Glutamatergic neuron (in vitro differentiated cells): ENCODE measurements around the gene OSBPL8. TPM values are rescaled to one million over a fixed set of nuclear protein-coding genes. Genes with fewer than 3 reads are reported as not detected.
"Not testable (repeated sequence)": the region's sequence is repeated elsewhere in the genome, so short reads cannot be mapped to it uniquely, and the experiment has no call there.

Experiments
- DNase-seq: peaks from one replicate; pipeline ENCODE4 v3.0.0; 2022
- H3K27ac Mint-ChIP-seq: one replicate; pipeline ENCODE4 v1.8.0; 2020; ENCODE audit warnings: mild to moderate bottlenecking, mixed read lengths, inconsistent platforms; ENCODE audit not compliant: unreplicated experiment
- H3K27me3 Mint-ChIP-seq: one replicate; pipeline ENCODE4 v1.8.0; 2020; ENCODE audit warnings: mild to moderate bottlenecking, moderate library complexity, mixed read lengths, inconsistent platforms; ENCODE audit not compliant: unreplicated experiment
- H3K36me3 Mint-ChIP-seq: one replicate; pipeline ENCODE4 v1.8.0; 2020; ENCODE audit warnings: mild to moderate bottlenecking, mixed read lengths, inconsistent platforms; ENCODE audit not compliant: unreplicated experiment
- H3K4me1 Mint-ChIP-seq: one replicate; pipeline ENCODE4 v1.8.0; 2020; ENCODE audit warnings: mild to moderate bottlenecking, low read depth, mixed read lengths, inconsistent platforms; ENCODE audit not compliant: unreplicated experiment
- H3K4me3 Mint-ChIP-seq: one replicate; pipeline ENCODE4 v1.8.0; 2020; ENCODE audit warnings: mild to moderate bottlenecking, mixed read lengths, inconsistent platforms; ENCODE audit not compliant: unreplicated experiment
- H3K9me3 Mint-ChIP-seq: one replicate; pipeline ENCODE4 v1.8.0; 2020; ENCODE audit warnings: mild to moderate bottlenecking, moderate library complexity, mixed read lengths, inconsistent platforms; ENCODE audit not compliant: unreplicated experiment
- CTCF ChIP-seq: fragments of 200-600 bp; sonication (generic); IDR thresholded peaks from one replicate; pipeline ENCODE4 v1.5.0; 2021; ENCODE audit not compliant: partially characterized antibody, unreplicated experiment
- total RNA-seq: library from RNA; stranded (reverse); fragmentation: NEBNext Ultra II Directional; extraction: Animal tissue kit (Norgen Biotek cat#: 25700); gene quantifications from one replicate; pipeline ENCODE4 v1.2.1, GENCODE V29; 2021; ENCODE audit not compliant: unreplicated experiment

The OSBPL8 gene
- total RNA-seq, 1 donor from 2014 or later: 162 TPM

- no peaks in the 10 kb centered on the region for H3K9me3 Mint-ChIP-seq
- H3K4me3 Mint-ChIP-seq: no peak overlapping the region
- H3K27ac Mint-ChIP-seq: no peak overlapping the region
- no peak for DNase-seq
- H3K27me3 Mint-ChIP-seq: peaks cover 2% of the 10 kb centered on the region
- H3K4me1 Mint-ChIP-seq: no peaks in the 10 kb centered on the region
- no peaks in the 10 kb centered on the region for H3K36me3 Mint-ChIP-seq
- TF ChIP-seq CTCF: no peak
Measured at GRCh38 chr12:76384560-76384959, 175.0 kb downstream of the OSBPL8 start.

- Mint-ChIP-seq H3K9me3 (no peaks in the 10 kb centered on the region), H3K27me3 (peaks cover 2% of the 10 kb centered on the region), H3K27ac (no peak overlapping the region), H3K4me3 (no peak overlapping the region), H3K4me1 (no peaks in the 10 kb centered on the region), H3K36me3 (no peaks in the 10 kb centered on the region)
- TF ChIP-seq CTCF: no peak
- no peak for DNase-seq
Measured at GRCh38 chr12:76383988-76384387, 175.6 kb downstream of the OSBPL8 start.

- no peak for TF ChIP-seq CTCF
- Mint-ChIP-seq H3K9me3 (no peaks in the 10 kb centered on the region), H3K4me1 (no peaks in the 10 kb centered on the region), H3K27me3 (no peaks in the 10 kb centered on the region), H3K36me3 (peaks cover 7% of the 10 kb centered on the region), H3K27ac (no peak overlapping the region), H3K4me3 (no peak overlapping the region)
- no peak for DNase-seq
Measured at GRCh38 chr12:76379261-76379660, 180.3 kb downstream of the OSBPL8 start.

- not testable (repeated sequence) for DNase-seq, H3K27me3 Mint-ChIP-seq, H3K27ac Mint-ChIP-seq, H3K4me3 Mint-ChIP-seq, H3K4me1 Mint-ChIP-seq, H3K9me3 Mint-ChIP-seq, H3K36me3 Mint-ChIP-seq
Measured at GRCh38 chr12:76376876-76377275, 182.7 kb downstream of the OSBPL8 start.

- Mint-ChIP-seq H3K36me3 (peaks cover 7% of the 10 kb centered on the region), H3K4me1 (no peaks in the 10 kb centered on the region), H3K4me3 (no peak overlapping the region), H3K27ac (no peak overlapping the region), H3K9me3 (no peaks in the 10 kb centered on the region), H3K27me3 (no peaks in the 10 kb centered on the region)
- DNase-seq: no peak
- TF ChIP-seq CTCF: no peak
Measured at GRCh38 chr12:76375939-76376338, 183.6 kb downstream of the OSBPL8 start.

- H3K27ac Mint-ChIP-seq: no peak overlapping the region
- DNase-seq: no peak
- H3K4me3 Mint-ChIP-seq: no peak overlapping the region
- TF ChIP-seq CTCF: no peak
- H3K36me3 Mint-ChIP-seq: peaks cover 7% of the 10 kb centered on the region
- H3K9me3 Mint-ChIP-seq: no peaks in the 10 kb centered on the region
- H3K4me1 Mint-ChIP-seq: no peaks in the 10 kb centered on the region
- H3K27me3 Mint-ChIP-seq: no peaks in the 10 kb centered on the region
Measured at GRCh38 chr12:76375470-76375869, 184.1 kb downstream of the OSBPL8 start.
